Activated naive CD4-positive, alpha-beta T cell treated with anti-CD3 and anti-CD28 coated beads, Interleukin-2, amount 50 U/mL, for 24 hours (primary cell): ENCODE data around the gene MYADML2.
A peak's percentile ranks its signal among the peaks of the same experiment; 100 is the strongest.

Experiments
- H3K27ac Mint-ChIP-seq: one replicate; pipeline ENCODE4 v1.8.0; 2021; ENCODE audit warnings: mild to moderate bottlenecking, mixed read lengths
- H3K27me3 Mint-ChIP-seq: one replicate; pipeline ENCODE4 v1.8.0; 2021; ENCODE audit warnings: mixed read lengths
- H3K36me3 Mint-ChIP-seq: one replicate; pipeline ENCODE4 v1.8.0; 2021; ENCODE audit warnings: mixed read lengths
- H3K4me1 Mint-ChIP-seq: one replicate; pipeline ENCODE4 v1.8.0; 2021; ENCODE audit warnings: mixed read lengths
- H3K4me3 Mint-ChIP-seq: one replicate; pipeline ENCODE4 v1.8.0; 2021; ENCODE audit warnings: mild to moderate bottlenecking, mixed read lengths
- H3K9me3 Mint-ChIP-seq: one replicate; pipeline ENCODE4 v1.8.0; 2021; ENCODE audit warnings: mixed read lengths

Gene MYADML2

DNA sequence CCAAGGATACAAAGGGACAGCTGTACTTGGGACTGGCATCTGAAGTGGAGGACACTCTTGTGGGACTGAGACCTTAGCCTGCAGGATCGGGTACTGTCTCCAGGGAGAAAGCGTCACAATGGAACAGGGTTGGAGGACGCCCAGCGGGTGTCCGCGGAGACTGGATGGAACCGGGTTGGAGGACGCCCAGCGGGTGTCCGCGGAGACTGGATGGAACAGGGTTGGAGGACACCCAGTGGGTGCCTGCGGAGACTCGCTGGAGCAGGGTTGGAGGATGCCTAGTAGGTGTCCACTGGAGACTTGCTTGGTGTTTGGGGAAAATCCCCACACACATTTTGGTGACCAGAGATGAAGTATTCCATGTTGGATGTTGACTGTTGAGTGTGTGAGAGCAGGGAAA lies at the start of gene MYADML2:
MYADML2 (minus strand) TSS at position 45 of the 400 bp plus-strand sequence. CDS start 5,492 bp downstream, outside the sequence.
- no peaks in the 10 kb centered on the region for H3K9me3 Mint-ChIP-seq
- no peaks in the 10 kb centered on the region for H3K27me3 Mint-ChIP-seq
- H3K4me1 Mint-ChIP-seq: no peaks in the 10 kb centered on the region
- H3K27ac Mint-ChIP-seq: peak within 1 kb of the TSS; percentile 27
- H3K4me3 Mint-ChIP-seq: no peak within 1 kb of the TSS
- H3K36me3 Mint-ChIP-seq: no peaks in the 10 kb centered on the region

DNA sequence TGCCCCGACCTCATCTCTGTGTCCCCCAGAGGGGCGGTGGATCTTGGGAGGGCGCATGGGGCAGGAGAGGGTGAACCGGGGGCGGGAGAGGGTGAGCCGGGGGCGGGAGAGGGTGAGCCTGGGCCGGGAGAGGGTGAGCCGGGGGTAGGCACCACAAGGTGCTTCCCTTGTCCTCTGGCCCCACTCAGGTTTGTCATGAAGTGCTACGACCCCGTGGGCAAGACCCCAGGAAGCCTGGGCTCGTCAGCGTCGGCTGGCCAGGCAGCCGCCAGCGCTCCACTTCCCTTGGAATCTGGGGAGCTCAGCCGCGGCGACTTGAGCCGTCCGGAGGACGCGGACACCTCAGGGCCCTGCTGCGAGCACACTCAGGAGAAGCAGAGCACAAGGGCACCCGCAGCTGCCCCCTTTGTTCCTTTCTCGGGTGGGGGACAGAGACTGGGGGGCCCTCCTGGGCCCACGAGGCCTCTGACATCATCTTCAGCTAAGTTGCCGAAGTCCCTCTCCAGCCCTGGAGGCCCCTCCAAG lies 49.3 kb upstream of the MYADML2 start:
- H3K4me1 Mint-ChIP-seq: no peaks in the 10 kb centered on the region
- H3K27me3 Mint-ChIP-seq: no peaks in the 10 kb centered on the region
- H3K27ac Mint-ChIP-seq: no peak overlapping the region
- H3K9me3 Mint-ChIP-seq: no peaks in the 10 kb centered on the region
- H3K4me3 Mint-ChIP-seq: no peak overlapping the region
- no peaks in the 10 kb centered on the region for H3K36me3 Mint-ChIP-seq

- H3K4me3 Mint-ChIP-seq: no peak overlapping the region
- H3K27me3 Mint-ChIP-seq: no peaks in the 10 kb centered on the region
- no peaks in the 10 kb centered on the region for H3K9me3 Mint-ChIP-seq
- no peaks in the 10 kb centered on the region for H3K36me3 Mint-ChIP-seq
- H3K4me1 Mint-ChIP-seq: peaks cover 2% of the 10 kb centered on the region
- no peak overlapping the region for H3K27ac Mint-ChIP-seq
These were observed 48.6 kb upstream of the MYADML2 start for GRCh38 chr17:81995463-81996231.

GRCh38 chr17:81994593-81995462 lies 47.8 kb upstream of the MYADML2 start:
- no peaks in the 10 kb centered on the region for H3K9me3 Mint-ChIP-seq
- H3K36me3 Mint-ChIP-seq: no peaks in the 10 kb centered on the region
- H3K27ac Mint-ChIP-seq: no peak overlapping the region
- peaks cover 5% of the 10 kb centered on the region for H3K4me1 Mint-ChIP-seq
- no peaks in the 10 kb centered on the region for H3K27me3 Mint-ChIP-seq
- no peak overlapping the region for H3K4me3 Mint-ChIP-seq

DNA sequence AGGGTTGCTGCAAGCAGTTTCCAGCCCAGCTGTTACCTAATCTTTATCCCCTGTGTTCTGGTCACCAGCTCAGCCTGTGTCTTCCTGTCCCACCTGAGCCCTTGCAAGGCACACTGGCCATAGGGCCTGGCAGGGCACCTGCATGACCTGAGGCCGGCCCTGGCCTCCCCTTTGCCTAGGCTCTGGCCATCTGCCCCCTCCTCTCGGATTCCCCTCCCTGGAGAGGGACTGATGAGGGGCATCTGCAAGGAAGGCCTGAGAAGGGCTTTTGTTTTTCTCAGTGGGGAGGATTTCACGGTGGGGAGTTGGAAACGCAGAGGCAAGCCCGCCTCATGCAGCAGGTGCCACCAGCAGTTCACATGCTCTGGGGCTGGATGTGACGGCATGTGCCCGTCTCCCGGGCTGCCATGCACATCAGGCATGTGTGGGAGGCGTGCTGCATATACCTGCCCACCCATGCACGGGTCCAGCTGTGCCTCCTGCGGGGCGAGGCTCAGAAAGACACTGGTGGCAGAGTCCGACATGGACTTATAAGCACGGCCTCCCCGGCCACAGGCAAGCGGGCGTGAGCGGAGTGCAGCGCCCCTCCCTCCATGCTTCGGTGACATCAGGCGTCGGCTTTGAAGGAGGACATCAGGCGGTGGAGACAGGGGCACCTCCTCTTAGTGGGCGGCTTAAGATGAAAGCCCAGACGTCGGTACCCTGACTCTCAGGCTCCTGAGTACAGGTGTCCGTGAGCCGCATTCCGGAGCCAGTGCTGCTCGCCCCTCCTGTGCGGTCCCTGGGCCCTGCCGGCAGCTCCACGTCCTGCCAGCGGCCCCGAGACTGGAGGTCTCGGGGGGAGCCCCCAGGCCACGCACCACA lies 46.9 kb upstream of the MYADML2 start:
- H3K4me1 Mint-ChIP-seq: peaks cover 5% of the 10 kb centered on the region
- H3K4me3 Mint-ChIP-seq: no peak overlapping the region

DNA sequence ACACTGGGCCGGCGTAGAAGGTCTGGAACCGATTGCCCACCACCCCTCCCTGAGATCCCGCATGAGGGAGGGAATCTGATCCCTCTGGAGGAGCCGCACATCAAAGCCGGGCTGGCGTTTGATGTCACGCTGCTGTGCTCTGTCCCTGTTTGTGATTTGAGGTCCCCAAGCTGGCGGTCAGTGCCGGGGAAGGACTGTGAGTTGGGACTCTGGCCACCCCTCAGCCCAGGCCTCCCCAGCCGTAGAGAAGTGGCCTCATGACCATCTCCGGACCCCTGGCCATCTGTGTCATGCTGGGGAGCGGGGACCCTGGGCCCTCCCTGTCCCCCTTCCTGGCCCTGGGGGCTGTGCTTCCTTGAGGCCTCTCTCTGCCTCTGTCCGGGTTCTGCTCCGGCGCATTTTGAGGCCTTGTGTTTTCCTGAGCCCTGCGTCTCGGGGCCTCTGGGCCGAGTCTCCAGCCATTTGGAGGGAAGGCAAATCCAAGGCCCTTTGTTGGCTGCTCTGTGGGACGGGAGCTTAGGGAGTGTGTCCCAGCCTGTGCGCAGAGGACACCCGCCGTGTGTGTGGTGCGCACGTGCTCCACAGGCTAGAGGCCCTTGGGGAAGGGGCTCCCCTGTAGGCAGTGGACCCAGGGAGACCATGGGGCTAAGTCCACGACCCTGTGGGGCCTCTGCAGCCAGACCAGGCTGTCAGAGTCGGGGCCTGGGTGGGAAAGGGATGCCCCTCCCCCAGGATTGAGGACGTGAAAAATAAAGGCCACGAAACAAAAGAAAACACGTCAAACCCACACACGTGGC lies 45.5 kb upstream of the MYADML2 start:
- no peaks in the 10 kb centered on the region for H3K27me3 Mint-ChIP-seq
- peaks cover 5% of the 10 kb centered on the region for H3K4me1 Mint-ChIP-seq
- H3K4me3 Mint-ChIP-seq: no peak overlapping the region
- H3K27ac Mint-ChIP-seq: no peak overlapping the region
- H3K36me3 Mint-ChIP-seq: no peaks in the 10 kb centered on the region
- no peaks in the 10 kb centered on the region for H3K9me3 Mint-ChIP-seq

More for the DNA sequence above, 46.9 kb upstream of the MYADML2 start:
- Mint-ChIP-seq H3K36me3 (no peaks in the 10 kb centered on the region), H3K27me3 (no peaks in the 10 kb centered on the region), H3K27ac (no peak overlapping the region), H3K9me3 (no peaks in the 10 kb centered on the region)

DNA sequence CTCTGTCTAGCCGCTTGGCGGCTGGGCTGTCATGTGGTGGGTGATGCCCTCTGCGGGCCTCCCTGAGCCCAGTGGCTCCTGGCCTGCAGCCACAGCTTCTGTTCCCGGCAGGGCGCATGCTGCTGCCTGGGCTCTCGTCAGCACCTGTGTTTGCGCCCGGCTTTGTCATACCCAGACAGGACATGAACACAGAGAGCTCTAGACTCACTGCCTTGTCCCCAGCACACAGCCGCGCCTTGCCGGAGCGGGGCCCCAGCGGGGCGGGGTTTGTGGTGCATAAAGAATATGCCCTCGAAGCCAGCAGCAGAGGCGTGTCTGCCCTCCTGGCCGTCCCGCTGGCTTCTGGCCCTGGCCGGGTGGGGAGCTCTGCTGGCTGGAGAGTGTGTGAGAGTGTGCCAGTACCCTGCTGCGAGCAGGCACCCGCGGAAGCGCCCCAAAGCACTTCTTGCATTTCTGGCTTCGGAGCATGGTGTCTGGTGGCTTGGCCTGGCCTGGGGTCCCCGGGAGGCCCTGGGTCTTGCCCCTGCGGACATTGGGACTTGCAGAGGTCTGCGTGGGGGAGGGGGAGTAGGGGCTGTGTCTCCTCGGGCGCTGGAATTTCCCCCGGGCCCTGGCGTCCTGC lies 44.8 kb upstream of the MYADML2 start:
- Mint-ChIP-seq H3K27me3 (no peaks in the 10 kb centered on the region), H3K27ac (peak overlapping the region; percentile 65), H3K9me3 (no peaks in the 10 kb centered on the region), H3K36me3 (no peaks in the 10 kb centered on the region), H3K4me1 (peaks cover 5% of the 10 kb centered on the region), H3K4me3 (no peak overlapping the region)

DNA sequence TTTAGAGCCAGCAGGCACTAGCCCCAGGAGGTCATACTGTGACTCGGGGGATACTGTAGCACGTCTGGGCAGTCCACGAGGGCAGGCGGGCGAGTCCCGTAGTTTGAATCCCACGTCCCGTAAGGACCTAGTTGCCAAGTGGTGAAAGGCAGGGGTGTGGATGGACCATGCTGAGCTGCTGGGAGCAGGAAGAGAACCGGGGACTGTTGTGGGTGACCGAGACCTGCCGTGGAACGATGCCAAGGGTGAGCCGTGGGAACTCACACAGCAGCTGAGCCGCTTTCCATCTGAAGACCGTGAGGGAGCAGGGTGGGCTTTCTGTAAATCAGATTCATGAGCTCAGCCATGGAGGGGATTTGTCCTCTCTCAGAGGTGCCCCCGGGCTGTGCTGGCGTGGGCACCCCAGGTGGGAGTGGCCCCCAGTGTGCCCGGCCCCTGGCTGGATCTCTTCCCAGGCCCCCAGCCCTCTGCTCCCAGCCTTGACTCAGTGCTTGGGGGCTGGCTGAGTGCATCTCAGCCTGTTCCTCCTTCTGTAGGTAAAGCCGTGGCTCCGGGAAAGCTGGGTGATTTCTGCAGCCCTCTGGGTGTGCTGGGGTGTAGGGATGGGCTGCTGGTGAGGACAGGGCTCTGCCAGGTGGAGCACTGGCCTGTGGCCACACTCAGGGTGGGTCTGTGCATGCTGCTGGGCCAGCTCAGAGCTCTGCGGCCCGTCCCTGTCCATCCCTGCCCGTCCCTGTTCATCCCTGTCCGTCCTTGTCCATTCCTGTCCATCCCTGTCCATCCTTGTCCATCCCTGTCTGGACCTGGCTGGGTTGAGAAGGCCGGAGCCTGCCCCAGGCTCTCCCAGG lies 44.0 kb upstream of the MYADML2 start:
- Mint-ChIP-seq H3K9me3 (no peaks in the 10 kb centered on the region), H3K4me1 (peaks cover 5% of the 10 kb centered on the region), H3K27ac (peak overlapping the region; percentile 65), H3K4me3 (no peak overlapping the region), H3K27me3 (no peaks in the 10 kb centered on the region), H3K36me3 (no peaks in the 10 kb centered on the region)

DNA sequence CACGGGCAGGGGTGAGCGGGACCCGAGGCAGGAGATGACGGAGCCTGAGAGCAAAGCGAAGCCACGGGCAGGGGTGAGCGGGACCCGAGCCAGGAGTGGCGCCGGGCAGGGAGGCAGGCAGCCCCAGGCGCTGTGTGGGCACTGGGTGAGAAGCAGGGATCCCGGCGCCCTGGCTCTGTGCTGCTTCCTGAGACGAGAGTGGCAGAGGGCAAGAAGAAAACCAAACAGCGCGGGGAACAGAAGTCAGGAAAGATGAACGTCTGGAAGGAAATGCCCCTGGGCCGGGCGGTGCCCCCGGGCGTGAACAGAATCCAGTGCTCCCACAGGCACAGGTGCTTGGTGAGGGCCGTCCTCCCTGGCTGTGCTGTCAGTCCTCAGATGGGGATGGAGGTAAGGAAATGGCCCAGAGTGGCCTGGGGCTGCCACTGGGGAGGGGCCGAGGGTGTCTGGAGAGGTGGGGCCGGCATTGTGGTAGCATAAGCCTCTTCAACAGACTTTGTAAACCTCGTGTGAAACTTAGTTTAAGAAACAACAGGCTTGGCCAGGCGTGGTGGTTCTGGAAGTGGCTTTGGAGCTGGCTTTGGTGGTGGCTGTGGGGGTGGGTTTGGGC lies 40.2 kb upstream of the MYADML2 start:
- peaks cover 11% of the 10 kb centered on the region for H3K4me1 Mint-ChIP-seq
- H3K27ac Mint-ChIP-seq: peak overlapping the region; percentile 41

GRCh38 chr17:81986606-81987005 lies 39.6 kb upstream of the MYADML2 start:
- Mint-ChIP-seq H3K4me3 (no peak overlapping the region), H3K4me1 (peaks cover 12% of the 10 kb centered on the region), H3K9me3 (no peaks in the 10 kb centered on the region), H3K27ac (peak overlapping the region; percentile 41), H3K27me3 (no peaks in the 10 kb centered on the region), H3K36me3 (peaks cover 6% of the 10 kb centered on the region)

More for the DNA sequence above, 40.2 kb upstream of the MYADML2 start:
- H3K36me3 Mint-ChIP-seq: peaks cover 6% of the 10 kb centered on the region
- H3K9me3 Mint-ChIP-seq: no peaks in the 10 kb centered on the region
- H3K27me3 Mint-ChIP-seq: no peaks in the 10 kb centered on the region
- no peak overlapping the region for H3K4me3 Mint-ChIP-seq

- H3K27ac Mint-ChIP-seq: no peak overlapping the region
- H3K4me1 Mint-ChIP-seq: peaks cover 17% of the 10 kb centered on the region
- H3K4me3 Mint-ChIP-seq: no peak overlapping the region
- H3K27me3 Mint-ChIP-seq: no peaks in the 10 kb centered on the region
- H3K36me3 Mint-ChIP-seq: peaks cover 6% of the 10 kb centered on the region
- H3K9me3 Mint-ChIP-seq: no peaks in the 10 kb centered on the region
These were observed 37.9 kb upstream of the MYADML2 start for GRCh38 chr17:81984773-81985410.

DNA sequence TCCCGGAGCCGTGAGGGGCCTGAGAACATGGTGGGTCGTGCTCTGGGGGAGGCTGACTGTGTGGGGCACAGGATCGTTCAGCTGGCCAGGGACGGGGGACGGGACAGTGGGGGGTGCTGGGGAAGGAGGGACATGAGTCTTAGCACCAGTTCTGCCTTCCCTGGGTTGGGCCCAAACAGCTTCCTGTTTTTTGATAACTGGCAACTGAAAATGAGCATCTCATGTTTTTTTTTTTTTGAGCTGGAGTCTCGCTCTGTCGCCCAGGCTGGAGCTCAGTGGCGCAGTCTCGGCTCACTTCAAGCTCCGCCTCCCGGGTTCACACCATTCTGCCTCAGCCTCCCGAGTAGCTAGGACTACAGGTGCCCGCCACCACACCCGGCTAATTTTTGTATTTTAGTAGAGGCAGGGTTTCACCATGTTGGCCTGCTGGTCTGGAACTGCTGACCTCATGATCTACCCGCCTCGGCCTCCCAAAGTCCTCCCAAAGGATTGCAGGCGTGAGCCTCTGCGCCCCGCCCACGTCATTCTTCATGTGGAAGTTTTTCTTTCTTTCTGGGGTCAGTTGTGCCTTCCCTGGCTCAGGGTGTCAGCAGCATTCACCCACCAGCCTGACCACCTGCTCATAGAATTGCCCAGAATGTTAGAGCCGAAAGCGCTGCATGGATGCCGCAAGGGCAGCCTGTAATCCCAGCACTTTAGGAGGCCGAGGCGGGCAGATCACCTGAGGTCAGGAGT lies 36.8 kb upstream of the MYADML2 start:
- Mint-ChIP-seq H3K36me3 (peaks cover 6% of the 10 kb centered on the region), H3K27ac (no peak overlapping the region), H3K4me3 (no peak overlapping the region), H3K4me1 (peaks cover 28% of the 10 kb centered on the region), H3K9me3 (no peaks in the 10 kb centered on the region), H3K27me3 (no peaks in the 10 kb centered on the region)
